Measurements from ENCODE around the gene PRRT2.
"Not testable (repeated sequence)": the region's sequence is repeated elsewhere in the genome, so short reads cannot be mapped to it uniquely, and the experiment has no call there.

Gene PRRT2

DNA sequence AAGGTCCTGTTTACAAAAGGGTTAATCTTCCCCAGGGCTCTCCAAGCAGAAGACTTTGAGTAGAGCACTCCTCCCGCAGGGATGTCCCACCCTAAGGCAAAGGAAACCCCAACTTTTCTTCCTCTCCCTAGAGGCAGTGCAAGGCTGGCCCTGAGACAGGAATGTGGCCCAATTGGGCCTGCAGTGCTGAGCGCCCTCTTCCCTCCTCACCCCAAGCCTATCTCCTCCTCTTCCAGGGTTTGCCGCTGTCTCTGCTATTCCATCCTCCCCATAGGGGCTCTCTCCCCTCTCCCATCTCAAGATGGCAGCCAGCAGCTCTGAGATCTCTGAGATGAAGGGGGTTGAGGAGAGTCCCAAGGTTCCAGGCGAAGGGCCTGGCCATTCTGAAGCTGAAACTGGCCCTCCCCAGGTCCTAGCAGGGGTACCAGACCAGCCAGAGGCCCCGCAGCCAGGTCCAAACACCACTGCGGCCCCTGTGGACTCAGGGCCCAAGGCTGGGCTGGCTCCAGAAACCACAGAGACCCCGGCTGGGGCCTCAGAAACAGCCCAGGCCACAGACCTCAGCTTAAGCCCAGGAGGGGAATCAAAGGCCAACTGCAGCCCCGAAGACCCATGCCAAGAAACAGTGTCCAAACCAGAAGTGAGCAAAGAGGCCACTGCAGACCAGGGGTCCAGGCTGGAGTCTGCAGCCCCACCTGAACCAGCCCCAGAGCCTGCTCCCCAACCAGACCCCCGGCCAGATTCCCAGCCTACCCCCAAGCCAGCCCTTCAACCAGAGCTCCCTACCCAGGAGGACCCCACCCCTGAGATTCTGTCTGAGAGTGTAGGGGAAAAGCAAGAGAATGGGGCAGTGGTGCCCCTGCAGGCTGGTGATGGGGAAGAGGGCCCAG lies 1.0 kb downstream of the PRRT2 start:
- FAIRE-seq, result no peak

DNA sequence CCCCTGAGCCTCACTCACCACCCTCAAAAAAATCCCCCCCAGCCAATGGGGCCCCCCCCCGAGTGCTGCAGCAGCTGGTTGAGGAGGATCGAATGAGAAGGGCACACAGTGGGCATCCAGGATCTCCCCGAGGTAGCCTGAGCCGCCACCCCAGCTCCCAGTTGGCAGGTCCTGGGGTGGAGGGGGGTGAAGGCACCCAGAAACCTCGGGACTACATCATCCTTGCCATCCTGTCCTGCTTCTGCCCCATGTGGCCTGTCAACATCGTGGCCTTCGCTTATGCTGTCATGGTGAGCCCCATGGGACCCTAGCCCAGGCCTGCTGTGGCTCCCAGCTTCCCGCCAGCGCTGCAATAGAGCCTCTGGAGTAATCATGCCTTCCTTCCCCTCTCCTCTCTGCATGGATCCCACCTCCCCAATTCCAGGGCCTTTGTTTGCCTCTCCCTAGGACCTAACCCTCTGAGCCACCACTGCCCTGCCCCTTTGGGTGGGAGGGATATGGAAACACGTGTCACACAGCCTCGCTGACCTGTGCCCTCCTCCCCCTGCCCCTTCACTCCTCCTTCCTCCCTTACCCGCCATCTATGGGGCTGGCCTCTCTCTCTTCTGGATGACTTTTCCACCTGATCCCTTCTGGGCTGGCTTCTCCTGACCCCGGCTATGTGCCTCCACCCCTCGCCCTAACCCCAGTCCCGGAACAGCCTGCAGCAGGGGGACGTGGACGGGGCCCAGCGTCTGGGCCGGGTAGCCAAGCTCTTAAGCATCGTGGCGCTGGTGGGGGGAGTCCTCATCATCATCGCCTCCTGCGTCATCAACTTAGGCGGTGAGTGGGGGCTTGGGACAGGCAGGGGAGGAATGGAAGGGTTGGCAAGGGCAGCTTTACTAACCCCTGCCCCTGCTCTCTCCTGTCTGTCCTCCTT lies 1.9 kb downstream of the PRRT2 start:
- no peak for FAIRE-seq

GRCh38 chr16:29814592-29814991 lies 2.6 kb downstream of the PRRT2 start:
- FAIRE-seq, result no peak

- FAIRE-seq, result no peak
These were observed 3.2 kb downstream of the PRRT2 start for GRCh38 chr16:29815032-29815721.

DNA sequence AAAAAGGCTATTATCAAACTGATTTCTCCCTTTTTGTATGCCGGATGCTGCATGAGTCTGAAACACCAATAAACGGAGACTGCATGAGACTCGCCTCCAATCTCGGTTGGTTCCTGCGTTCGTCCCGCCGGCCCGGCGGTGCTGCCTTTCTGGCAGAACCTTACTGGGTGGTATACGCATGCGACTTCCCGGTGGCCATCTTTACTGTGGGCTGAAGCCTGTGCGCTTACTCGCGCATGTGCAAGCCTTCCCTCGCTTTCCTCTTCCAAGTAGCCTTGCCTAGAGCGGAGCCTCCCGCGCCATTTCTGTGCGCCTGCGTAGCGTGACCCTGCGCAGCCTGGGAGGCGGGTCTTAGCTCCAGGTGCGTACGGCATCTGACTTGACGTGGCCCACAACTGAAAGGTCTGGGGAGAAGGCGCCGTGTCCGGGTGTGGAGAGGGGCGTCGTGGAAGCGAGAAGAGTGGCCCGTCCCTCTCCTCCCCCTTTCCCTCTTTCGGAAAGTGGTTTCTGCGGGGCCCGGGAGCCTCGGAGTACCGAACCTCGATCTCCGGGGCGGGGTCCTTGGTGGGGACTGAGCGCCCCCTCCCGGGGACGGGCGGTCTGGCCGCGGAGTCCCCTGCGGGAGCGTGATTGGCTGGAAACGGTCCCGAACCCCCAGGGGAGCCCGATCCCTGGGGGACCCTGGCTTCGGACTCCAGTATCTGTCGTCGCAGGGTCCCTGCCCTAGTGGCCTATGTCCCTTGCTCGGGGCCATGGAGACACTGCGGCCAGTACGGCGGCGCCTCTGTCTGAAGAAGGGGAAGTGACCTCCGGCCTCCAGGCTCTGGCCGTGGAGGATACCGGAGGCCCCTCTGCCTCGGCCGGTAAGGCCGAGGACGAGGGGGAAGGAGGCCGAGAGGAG lies 4.0 kb downstream of the PRRT2 start, which contains the start of gene PAGR1:
Gene PAGR1 (plus strand): TSS at position 360 of the 901 bp plus-strand sequence. CDS start 374 bp downstream, at position 734.
- peak; percentile 60 for FAIRE-seq

GRCh38 chr16:29816694-29817441 lies 4.9 kb downstream of the PRRT2 start:
- FAIRE-seq, result no peak

GRCh38 chr16:29818082-29818481 lies 6.1 kb downstream of the PRRT2 start:
- no peak for FAIRE-seq

GRCh38 chr16:29819506-29819905 lies 7.5 kb downstream of the PRRT2 start:
- no peak for FAIRE-seq

DNA sequence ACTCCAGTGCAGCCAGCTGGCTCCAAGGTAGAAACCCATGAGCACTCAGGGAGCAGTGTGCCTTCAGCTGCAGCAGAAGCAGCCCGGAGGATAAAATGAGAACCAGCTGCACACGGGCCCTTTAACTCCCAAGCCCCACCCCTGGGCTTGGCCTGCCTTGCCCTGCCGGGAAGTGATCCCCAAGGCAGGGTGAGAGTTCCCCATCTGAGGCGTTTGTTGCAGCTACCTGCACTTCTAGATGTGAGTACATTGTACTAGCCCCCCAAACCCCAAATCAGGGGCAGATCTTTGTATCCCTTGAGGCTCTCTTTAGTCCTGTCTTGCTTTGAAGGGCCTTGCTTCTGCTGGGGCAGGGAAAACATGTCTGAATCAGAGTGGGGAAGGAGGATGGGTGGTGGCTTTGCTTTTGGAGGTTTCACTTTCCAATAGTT lies 8.3 kb downstream of the PRRT2 start, which contains the start of gene MVP:
Gene MVP (plus strand): TSS at position 192 of the 431 bp plus-strand sequence. CDS start 10,088 bp downstream, outside the sequence.
- FAIRE-seq, result no peak

DNA sequence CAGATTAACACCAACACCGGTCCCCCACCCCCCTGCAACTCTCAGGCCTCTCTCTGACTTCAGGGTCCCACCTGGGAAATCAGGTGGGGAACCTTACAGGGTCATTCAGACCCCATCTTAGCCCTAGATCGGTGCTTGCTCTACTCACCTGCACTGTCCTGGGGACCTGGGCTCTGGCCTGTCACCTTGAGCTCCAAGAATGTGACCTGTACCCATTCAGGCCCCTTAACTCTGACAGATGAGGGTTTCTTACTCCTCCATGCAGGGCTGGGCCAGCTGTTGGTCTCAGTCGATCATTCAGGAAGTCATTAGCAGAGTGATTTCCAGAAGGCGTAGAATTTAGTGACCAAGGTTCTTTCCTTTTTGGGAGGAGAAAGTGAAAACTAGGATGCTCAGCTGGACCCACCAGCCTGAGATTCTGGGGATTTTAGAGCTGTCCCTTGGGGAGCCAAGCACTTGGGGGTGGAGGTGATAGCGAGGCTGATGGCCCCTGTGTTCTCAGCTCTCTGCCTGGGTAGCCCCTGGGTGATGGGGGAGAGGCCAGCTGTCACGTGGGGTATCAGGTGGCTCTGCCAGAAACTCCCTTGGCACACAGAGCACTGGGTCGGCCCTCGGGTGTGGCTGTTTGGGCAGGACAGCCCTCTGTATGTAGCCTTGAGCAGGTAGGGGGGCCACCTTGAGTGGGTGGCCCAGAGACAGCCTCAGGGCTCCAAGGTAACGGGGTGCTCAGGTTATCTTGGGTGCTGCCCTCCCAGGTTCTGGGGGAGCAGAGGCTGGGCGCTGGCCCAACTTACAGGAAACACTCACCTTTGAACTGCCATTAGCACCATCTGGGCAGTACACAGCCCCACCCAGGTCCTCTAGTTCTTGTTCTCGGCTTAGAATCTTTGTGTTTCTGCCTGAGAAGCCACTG lies 9.0 kb downstream of the PRRT2 start:
- no peak for FAIRE-seq

DNA sequence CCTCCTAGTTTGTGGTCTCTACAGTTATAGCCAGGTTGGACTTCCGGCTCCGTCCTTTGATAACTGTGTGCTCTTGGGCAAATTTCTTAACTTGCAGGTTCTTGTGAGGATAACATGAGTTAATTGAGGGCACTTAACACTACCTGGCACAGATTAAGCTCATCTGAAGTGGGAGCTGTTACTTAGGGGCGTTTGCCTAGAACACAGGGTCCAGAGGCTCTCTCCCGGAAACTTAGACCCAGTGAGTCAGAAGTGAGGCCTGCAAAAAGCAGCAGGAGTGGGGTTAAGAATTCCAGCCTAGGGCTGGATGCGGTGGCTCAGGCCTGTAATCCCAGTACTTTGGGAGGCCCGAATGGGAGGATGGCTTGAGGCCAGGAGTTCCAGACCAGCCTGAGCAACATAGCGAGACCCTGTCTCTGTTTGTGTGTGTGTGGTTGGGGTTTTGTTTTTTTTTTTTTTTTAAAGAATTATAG lies 9.7 kb downstream of the PRRT2 start:
- no peak for FAIRE-seq

DNA sequence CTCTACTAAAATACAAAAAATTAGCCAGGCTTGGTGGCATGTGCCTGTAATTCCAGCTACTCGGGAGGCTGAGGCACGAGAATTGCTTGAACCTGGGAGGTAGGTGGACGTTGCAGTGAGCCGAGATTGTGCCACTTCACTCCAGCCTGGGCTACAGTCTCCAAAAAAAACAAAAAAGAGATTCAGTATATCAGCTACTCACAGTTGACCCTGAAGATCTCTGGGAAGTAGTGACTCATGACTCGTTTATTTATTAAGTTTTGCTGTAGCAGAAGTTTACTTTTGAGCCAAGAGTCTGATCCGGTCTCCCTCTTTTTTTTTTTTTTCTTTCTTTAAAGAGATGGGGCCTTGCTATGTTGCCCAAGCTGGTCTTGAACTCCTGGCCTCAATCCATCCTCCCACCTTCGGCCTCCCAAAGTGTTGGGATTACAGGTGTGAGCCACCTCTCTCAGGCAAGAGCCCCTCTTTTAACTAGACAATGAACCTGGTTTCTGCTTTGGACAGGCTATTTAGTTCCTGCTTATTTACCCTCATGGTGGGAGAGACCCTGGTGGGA lies 12.7 kb downstream of the PRRT2 start:
- FAIRE-seq, result no peak

DNA sequence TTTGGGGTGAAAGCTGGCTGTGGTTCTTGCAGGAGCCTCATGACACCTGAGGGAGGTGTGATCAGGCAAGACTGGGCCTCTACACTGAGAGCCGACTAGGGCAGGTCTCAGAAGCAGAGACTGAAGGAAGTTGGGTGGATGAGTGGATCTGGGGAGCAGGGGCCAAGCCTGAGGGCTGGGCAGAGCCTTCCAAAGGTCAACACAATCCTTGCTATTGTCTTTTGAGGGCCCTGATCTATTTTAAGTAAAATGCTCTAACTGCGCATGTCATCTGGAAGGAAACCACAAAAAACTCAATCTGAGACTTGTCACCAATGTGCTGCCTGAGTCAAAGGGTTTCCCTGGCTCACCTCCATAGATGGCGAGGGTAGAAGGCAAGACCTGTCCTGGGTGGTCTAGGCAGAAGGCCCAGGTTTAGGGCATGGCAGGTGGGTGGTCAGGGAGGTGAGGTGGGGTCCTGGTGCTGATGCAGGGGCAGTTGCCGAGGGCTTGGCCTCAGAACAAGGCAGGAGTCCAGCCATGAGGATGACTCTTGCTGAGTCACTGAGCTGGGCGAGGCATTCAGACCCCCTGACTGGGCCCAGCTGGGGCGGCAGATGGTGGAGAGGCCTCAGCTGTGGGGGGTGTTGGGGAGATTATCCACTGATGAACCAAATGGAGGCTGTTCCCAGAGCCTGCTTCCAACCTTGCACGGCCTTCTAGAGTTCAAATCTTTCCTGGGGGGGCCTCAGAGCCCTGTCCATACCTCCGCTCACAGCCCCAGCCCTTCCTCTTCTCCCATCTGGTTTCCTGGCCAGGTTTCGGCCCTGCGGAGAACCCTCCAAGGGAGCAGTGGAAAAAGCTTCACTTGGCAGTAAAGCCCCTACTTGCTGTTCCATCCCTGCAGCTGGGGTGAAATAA lies 13.4 kb downstream of the PRRT2 start:
- no peak for FAIRE-seq

GRCh38 chr16:29826342-29826695 lies 14.3 kb downstream of the PRRT2 start:
- no peak for FAIRE-seq

DNA sequence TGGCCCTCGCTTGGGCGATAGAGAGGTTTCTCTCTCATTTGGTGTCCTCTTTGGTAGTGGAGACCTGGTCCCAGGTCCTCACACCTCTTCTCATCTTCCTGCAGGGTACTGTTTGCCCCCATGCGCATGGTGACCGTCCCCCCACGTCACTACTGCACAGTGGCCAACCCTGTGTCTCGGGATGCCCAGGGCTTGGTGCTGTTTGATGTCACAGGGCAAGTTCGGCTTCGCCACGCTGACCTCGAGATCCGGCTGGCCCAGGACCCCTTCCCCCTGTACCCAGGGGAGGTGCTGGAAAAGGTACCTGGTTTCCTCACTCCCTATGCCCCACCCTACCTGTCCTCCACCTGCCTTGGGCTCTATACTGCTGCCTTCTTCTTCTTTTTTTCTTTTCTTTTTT lies 18.8 kb downstream of the PRRT2 start:
- no peak for FAIRE-seq

- FAIRE-seq, result no peak
These were observed 19.5 kb downstream of the PRRT2 start for GRCh38 chr16:29831490-29831889.

DNA sequence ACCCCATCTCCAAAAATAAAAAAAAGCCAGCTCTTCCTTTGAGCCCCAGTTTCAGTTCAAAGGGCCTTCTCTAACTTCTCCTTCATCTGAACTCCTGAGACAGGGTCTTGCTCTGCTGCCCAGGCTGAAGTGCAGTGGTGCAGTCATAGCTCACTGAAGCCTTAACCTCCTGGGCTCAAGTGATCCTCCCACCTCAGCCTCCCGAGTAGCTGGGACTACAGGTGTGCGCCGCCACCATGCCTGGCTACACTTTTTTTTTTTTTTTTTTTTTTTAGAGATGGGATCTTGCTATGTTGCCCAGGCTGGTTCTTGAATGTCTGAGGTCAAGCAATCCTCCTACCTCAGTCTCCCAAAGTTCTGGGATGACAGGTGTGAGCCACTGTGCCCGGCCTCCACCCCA lies 21.2 kb downstream of the PRRT2 start:
- FAIRE-seq, result not testable (repeated sequence)

GRCh38 chr16:29834079-29834478 lies 22.1 kb downstream of the PRRT2 start:
- FAIRE-seq, result no peak

All from TTC549 (cell line).